A673 (cell line): ENCODE data around the gene DNAI7.

Experiments used
- CTCF ChIP-seq: fragments of 300-800, 200-600 bp; sonication (generic); conservative IDR thresholded peaks from 2 replicates; pipeline ENCODE4 v1.5.1; 2017; ENCODE audit warnings: low read depth, mild to moderate bottlenecking, antibody characterized with exemption, low read length, moderate library complexity, mixed read lengths
- EZH2 ChIP-seq: fragments of 200-600 bp; sonication (generic); IDR thresholded peaks from 2 replicates; pipeline ENCODE4 v1.6.1; 2017; ENCODE audit warnings: borderline replicate concordance, low read depth, mild to moderate bottlenecking, mixed read lengths, antibody characterized with exemption, low read length; ENCODE audit not compliant: poor library complexity, severe bottlenecking

DNA sequence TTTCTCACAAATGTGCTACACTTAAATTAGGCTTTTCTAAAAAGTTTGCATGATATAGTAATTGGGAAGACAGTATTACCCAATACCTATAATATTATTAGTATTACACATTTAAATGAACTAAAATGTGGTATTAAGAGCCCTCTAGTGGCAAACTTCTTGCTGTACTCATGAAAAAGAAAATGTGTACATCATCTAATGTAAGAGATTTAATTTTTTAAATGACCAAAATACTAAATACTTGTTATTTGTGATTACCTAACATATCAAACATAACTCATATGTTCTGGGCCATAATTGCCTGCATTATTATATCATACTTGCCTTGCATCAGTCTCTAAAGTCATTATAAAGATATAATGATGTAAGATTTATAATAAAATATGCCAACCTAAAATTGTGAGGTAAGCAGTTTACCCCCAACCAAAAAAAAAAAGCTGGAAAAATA, 64.2 kb downstream of the DNAI7 start:
- TF ChIP-seq CTCF (peak; percentile 75), EZH2 (no peak)
